ENCODE data around the gene ERC1.

GRCh38 chr12:1284611-1285010 is 293.6 kb downstream of the ERC1 start:
- TF ChIP-seq POLR2AphosphoS5 (IDR thresholded peaks at IDR 0.05) = no peak
- no peak for TF ChIP-seq CTCF (IDR thresholded peaks at IDR 0.05)
- no peak for TF ChIP-seq EP300 (IDR thresholded peaks at IDR 0.05; ENCODE audit: low read depth)
- TF ChIP-seq POLR2A (IDR thresholded peaks at IDR 0.05) = no peak
